Transverse colon (tissue), 4 donors: ENCODE measurements around the gene TMEM134.

ENCODE experiments used
- CTCF ChIP-seq, 5 experiments: fragments of 200-600 bp in 3 of 5; fragments of 450-650 bp in 2 of 5; sonication (generic) in 3 of 5; IDR thresholded peaks; 1 replicate in 2 of 5; 2 replicates in 3 of 5; pipeline ENCODE4 v1.5.1; 2016 to 2017; ENCODE audit warnings: antibody characterized with exemption in 5 of 5, inconsistent platforms in 3 of 5, mild to moderate bottlenecking in 2 of 5, moderate library complexity in 1 of 5
- EP300 ChIP-seq: sonication (generic); formaldehyde crosslinking; IDR thresholded peaks from one replicate; pipeline ENCODE4 v1.6.1; 2017; ENCODE audit warnings: antibody characterized with exemption, low read depth
- POLR2A ChIP-seq: fragments of 450-650 bp; IDR thresholded peaks from one replicate; pipeline ENCODE4 v1.6.1; 2016; ENCODE audit warnings: antibody characterized with exemption, mild to moderate bottlenecking, moderate library complexity
- POLR2AphosphoS5 ChIP-seq, 3 donors: sonication (generic); formaldehyde crosslinking; IDR thresholded peaks; one replicate each; pipeline ENCODE4 v1.6.1; 2016; ENCODE audit warnings: antibody characterized with exemption in 3 of 3

DNA sequence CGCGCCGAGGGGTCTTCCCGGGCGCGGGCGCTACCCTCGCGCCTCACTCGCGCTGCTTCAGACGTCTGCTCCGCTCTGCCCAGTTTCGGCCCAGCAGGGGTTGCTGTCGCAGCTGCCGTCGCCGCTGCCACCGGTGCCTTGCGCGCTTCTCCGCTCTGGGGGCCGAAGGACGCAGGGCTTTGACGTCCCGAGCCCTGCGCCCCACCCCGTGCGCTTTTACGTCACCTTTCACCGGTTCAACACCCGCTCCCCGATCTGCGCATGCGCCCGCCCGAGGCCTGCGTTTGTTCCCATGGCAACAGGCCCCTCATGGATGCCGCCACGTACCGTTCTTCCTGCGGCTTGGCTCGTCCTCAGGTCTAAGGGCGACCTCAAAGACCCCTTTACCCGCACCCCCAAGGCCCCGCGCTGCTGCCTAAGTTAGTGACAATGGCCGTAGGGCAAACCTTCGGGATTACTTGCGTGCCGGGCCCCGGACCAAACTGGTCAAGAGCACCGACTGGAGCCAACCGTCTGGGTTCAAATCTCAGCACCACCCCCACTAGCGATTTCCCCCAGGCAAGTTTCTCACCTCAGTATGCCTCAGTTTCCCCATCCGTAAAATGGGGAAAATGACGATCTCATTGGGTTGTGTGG is 39.6 kb upstream of the TMEM134 start:
- TF ChIP-seq POLR2A (peak; percentile 65), CTCF (IDR thresholded peaks at IDR 0.05) (no peak), POLR2AphosphoS5 (IDR thresholded peaks at IDR 0.05) (peak in 2 of 3 donors; percentile 70 to 85), EP300 (no peak)
